Peyer's patch (tissue), 4 donors: Measurements from ENCODE around the gene HSD17B2.

Experiments
- POLR2A ChIP-seq, 2 donors: fragments of 450-650 bp; IDR thresholded peaks; one replicate each; pipeline ENCODE4 v1.5.1; 2017; ENCODE audit warnings: antibody characterized with exemption in 2 of 2, mild to moderate bottlenecking in 2 of 2, moderate library complexity in 2 of 2
- TF ChIP-seq, protein P1 (sequence below), 6 experiments: fragments of 450-650 bp in 4 of 6; fragments of 200-600 bp in 2 of 6; sonication (generic) in 1 of 6; IDR thresholded peaks; one replicate each; pipeline ENCODE4 v1.5.1; 2017 to 2019; ENCODE audit warnings: antibody characterized with exemption in 6 of 6, mild to moderate bottlenecking in 3 of 6, moderate library complexity in 1 of 6

DNA sequence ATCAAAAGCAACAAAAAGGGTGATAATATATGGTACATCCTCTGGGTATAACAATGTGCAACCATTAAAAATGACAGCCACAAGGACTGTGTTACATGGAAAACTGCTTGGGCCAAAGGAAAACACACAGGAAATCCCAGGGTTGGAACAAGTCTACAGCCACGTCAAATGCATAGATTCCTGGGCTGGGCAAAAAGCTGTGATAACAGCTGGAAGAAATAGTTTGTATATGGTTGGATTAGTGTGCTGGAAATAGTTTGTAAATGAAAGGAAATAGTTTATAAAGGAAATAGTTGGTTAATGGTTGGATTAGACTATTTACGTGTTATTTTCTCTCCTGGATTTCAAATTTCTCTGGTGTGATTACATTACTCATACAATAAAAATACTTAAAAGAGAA is 2.6 kb downstream of the HSD17B2 start:
- TF ChIP-seq POLR2A (IDR thresholded peaks at IDR 0.05) = no peak
- TF ChIP-seq, protein P1, sequence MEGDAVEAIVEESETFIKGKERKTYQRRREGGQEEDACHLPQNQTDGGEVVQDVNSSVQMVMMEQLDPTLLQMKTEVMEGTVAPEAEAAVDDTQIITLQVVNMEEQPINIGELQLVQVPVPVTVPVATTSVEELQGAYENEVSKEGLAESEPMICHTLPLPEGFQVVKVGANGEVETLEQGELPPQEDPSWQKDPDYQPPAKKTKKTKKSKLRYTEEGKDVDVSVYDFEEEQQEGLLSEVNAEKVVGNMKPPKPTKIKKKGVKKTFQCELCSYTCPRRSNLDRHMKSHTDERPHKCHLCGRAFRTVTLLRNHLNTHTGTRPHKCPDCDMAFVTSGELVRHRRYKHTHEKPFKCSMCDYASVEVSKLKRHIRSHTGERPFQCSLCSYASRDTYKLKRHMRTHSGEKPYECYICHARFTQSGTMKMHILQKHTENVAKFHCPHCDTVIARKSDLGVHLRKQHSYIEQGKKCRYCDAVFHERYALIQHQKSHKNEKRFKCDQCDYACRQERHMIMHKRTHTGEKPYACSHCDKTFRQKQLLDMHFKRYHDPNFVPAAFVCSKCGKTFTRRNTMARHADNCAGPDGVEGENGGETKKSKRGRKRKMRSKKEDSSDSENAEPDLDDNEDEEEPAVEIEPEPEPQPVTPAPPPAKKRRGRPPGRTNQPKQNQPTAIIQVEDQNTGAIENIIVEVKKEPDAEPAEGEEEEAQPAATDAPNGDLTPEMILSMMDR (IDR thresholded peaks at IDR 0.05) = no peak
